Endothelial cell (in vitro differentiated cells): Measurements from ENCODE around the gene PHACTR1. TPM values are rescaled to one million over a fixed set of nuclear protein-coding genes. Genes with fewer than 3 reads are reported as not detected.
"Not testable (repeated sequence)": the region's sequence is repeated elsewhere in the genome, so short reads cannot be mapped to it uniquely, and the experiment has no call there.

Source experiments
- DNase-seq: peaks from one replicate; pipeline ENCODE4 v3.0.0; 2021; ENCODE audit warnings: low spot score
- H3K27ac Mint-ChIP-seq: one replicate; pipeline ENCODE4 v1.8.0; 2021; ENCODE audit warnings: mixed read lengths, inconsistent platforms; ENCODE audit not compliant: unreplicated experiment
- H3K27me3 Mint-ChIP-seq: one replicate; pipeline ENCODE4 v1.8.0; 2021; ENCODE audit warnings: mild to moderate bottlenecking, moderate library complexity, mixed read lengths, inconsistent platforms; ENCODE audit not compliant: unreplicated experiment
- H3K36me3 Mint-ChIP-seq: one replicate; pipeline ENCODE4 v1.8.0; 2021; ENCODE audit warnings: mild to moderate bottlenecking, low read depth, mixed read lengths, inconsistent platforms; ENCODE audit not compliant: unreplicated experiment
- H3K4me1 Mint-ChIP-seq: one replicate; pipeline ENCODE4 v1.8.0; 2021; ENCODE audit warnings: mild to moderate bottlenecking, mixed read lengths, inconsistent platforms; ENCODE audit not compliant: unreplicated experiment
- H3K4me3 Mint-ChIP-seq: one replicate; pipeline ENCODE4 v1.8.0; 2021; ENCODE audit warnings: mild to moderate bottlenecking, mixed read lengths, inconsistent platforms; ENCODE audit not compliant: unreplicated experiment
- H3K9me3 Mint-ChIP-seq: one replicate; pipeline ENCODE4 v1.8.0; 2021; ENCODE audit warnings: mixed read lengths, inconsistent platforms; ENCODE audit not compliant: unreplicated experiment
- total RNA-seq: library from RNA; stranded (reverse); fragmentation: NEBNext Ultra II Directional; extraction: Animal tissue kit (Norgen Biotek cat#: 25700); gene quantifications from one replicate; pipeline ENCODE4 v1.2.1, GENCODE V29; 2021; ENCODE audit not compliant: unreplicated experiment
- TF ChIP-seq, protein P1 (sequence below): fragments of 200-600 bp; sonication (generic); IDR thresholded peaks from one replicate; pipeline ENCODE4 v1.5.0; 2021; ENCODE audit warnings: antibody characterized with exemption; ENCODE audit not compliant: unreplicated experiment

The PHACTR1 gene
- total RNA-seq, 1 donor from 2014 or later = 39.9 TPM

DNA sequence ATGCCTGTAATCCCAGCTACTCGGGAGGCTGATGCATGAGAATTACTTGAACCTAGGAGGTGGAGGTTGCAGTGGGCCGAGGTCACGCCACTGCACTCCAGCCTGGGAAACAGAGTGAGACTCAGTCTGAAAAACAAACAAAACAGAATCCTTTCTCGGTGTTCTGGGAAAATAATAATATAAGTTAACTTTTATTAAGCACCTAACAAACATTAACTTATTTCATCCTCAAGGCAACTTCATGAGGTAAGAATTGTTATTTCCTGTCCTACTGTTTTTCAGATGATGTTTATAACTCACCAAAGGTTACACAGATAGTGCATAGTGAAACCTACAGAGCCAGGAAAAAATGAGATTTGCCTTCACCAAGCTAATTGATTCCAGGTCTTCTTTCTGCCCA is 221.4 kb downstream of the PHACTR1 start:
- Mint-ChIP-seq H3K9me3 (no peaks in the 10 kb centered on the region), H3K27me3 (no peaks in the 10 kb centered on the region), H3K4me1 (peaks cover 2% of the 10 kb centered on the region), H3K27ac (no peak overlapping the region), H3K36me3 (no peaks in the 10 kb centered on the region), H3K4me3 (no peak overlapping the region)
- DNase-seq = no peak
- TF ChIP-seq, protein P1, sequence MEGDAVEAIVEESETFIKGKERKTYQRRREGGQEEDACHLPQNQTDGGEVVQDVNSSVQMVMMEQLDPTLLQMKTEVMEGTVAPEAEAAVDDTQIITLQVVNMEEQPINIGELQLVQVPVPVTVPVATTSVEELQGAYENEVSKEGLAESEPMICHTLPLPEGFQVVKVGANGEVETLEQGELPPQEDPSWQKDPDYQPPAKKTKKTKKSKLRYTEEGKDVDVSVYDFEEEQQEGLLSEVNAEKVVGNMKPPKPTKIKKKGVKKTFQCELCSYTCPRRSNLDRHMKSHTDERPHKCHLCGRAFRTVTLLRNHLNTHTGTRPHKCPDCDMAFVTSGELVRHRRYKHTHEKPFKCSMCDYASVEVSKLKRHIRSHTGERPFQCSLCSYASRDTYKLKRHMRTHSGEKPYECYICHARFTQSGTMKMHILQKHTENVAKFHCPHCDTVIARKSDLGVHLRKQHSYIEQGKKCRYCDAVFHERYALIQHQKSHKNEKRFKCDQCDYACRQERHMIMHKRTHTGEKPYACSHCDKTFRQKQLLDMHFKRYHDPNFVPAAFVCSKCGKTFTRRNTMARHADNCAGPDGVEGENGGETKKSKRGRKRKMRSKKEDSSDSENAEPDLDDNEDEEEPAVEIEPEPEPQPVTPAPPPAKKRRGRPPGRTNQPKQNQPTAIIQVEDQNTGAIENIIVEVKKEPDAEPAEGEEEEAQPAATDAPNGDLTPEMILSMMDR = no peak

DNA sequence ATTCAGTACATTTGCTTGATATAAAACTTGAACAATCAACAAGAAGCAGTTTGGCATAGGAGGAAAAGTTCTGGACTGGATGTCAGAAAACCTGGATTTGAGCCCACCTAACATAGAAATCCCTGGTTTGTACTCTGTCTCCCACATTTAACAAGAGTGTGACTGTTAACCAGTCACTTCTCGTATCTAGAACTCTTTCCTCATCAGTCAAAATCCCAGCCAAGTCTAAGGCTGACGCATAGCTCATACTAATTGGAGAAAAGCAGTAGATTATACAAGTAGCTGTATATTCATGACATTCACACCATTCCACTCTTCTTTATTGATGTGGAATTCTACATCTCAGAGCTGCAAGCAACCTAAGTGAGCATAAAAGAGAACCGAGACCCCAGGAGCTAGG is 222.7 kb downstream of the PHACTR1 start:
- no peak for DNase-seq
- TF ChIP-seq, protein P1 = no peak
- H3K4me3 Mint-ChIP-seq = no peak overlapping the region

DNA sequence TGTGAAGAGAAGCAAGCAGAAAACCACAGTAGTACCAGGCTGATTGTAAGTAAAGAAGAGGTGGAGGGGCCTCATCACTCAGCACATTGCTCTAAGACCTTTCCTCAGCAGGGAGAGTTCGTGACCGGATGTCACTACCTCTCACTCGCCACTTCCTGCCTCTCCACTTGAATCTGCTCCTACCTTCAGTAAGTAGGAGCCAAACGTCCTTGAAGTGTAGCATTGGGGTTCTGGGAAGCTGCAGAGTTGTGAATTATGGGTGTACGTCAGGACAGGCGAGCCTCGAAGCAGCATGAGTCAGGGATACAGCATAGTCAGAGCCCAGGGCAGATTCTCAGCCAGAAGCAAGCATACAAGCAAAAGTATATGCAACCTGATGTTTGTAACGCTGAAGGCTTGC is 224.9 kb downstream of the PHACTR1 start:
- Mint-ChIP-seq H3K4me3 (no peak overlapping the region), H3K27ac (no peak overlapping the region), H3K36me3 (no peaks in the 10 kb centered on the region), H3K27me3 (no peaks in the 10 kb centered on the region), H3K9me3 (no peaks in the 10 kb centered on the region), H3K4me1 (peaks cover 7% of the 10 kb centered on the region)
- no peak for DNase-seq
- TF ChIP-seq, protein P1 = no peak

More for the DNA sequence above, 222.7 kb downstream of the PHACTR1 start:
- Mint-ChIP-seq H3K27me3 (no peaks in the 10 kb centered on the region), H3K36me3 (no peaks in the 10 kb centered on the region), H3K27ac (no peak overlapping the region), H3K9me3 (no peaks in the 10 kb centered on the region), H3K4me1 (peaks cover 2% of the 10 kb centered on the region)

DNA sequence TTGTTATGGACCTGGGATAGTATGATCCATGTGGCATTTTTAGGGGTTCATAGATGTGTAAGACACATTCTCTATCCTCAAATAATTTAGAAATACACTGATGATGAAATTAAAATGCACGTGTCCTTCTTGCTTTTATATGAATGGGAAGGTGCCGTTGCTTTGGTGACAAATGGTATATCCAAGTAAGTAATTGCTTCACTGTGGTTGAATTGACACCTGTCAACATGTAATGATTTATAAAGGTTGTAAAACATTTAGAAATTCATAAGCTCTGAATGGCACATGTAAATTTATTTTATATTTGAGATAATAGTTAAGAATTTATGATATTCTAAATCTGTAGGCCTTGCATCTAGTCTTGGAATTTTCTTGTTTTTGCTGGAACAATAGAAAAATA is 227.0 kb downstream of the PHACTR1 start:
- H3K27me3 Mint-ChIP-seq = no peaks in the 10 kb centered on the region
- H3K4me1 Mint-ChIP-seq = peaks cover 7% of the 10 kb centered on the region
- H3K36me3 Mint-ChIP-seq = no peaks in the 10 kb centered on the region
- no peaks in the 10 kb centered on the region for H3K9me3 Mint-ChIP-seq
- H3K4me3 Mint-ChIP-seq = no peak overlapping the region
- TF ChIP-seq, protein P1 = no peak
- no peak overlapping the region for H3K27ac Mint-ChIP-seq
- DNase-seq = no peak

DNA sequence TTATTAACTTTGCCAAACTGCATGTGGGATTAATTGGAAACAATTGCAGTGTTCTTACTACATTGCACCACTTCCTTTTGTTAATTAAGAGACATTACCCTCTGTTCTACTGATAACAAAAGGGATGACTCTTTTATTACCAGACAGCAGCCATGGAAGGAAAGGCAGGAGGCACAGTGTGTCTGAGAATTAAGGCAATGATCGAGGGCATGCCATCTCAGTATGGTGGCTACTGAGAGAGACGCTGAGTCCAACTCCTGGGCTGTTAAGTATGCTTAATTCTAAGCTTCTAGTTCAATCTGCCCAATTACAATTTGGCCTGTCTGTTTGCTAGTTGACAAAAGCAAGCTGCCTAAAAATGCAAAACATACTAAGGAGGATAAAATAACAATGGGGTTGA is 227.4 kb downstream of the PHACTR1 start:
- peaks cover 7% of the 10 kb centered on the region for H3K4me1 Mint-ChIP-seq
- H3K36me3 Mint-ChIP-seq = no peaks in the 10 kb centered on the region
- H3K4me3 Mint-ChIP-seq = no peak overlapping the region
- no peak overlapping the region for H3K27ac Mint-ChIP-seq
- no peak for DNase-seq
- H3K27me3 Mint-ChIP-seq = no peaks in the 10 kb centered on the region
- TF ChIP-seq, protein P1 = no peak
- no peaks in the 10 kb centered on the region for H3K9me3 Mint-ChIP-seq

DNA sequence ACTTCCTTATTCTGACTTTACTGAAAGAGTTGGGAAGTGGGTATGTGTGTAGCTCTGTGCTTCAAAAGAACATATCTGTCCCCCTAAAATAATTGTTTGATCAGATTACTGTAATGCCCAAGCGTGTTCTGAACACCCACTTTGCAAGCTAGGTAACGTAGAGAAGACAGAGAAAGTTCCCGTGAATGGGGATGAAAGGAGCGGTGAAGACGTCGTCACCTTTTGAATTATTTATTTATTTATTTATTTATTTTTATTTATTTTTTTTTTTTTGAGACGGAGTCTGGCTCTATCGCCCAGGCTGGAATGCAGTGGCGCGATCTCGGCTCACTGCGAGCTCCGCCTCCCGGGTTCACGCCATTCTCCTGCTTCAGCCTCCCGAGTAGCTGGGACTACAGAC is 228.0 kb downstream of the PHACTR1 start:
- H3K4me1 Mint-ChIP-seq, H3K4me3 Mint-ChIP-seq, DNase-seq, H3K36me3 Mint-ChIP-seq, H3K27me3 Mint-ChIP-seq, H3K27ac Mint-ChIP-seq, H3K9me3 Mint-ChIP-seq: not testable (repeated sequence)
